SK-N-SH (cell line): ENCODE data around the gene RFLNA. TPM values are rescaled to one million over a fixed set of nuclear protein-coding genes. Genes with fewer than 3 reads are reported as not detected.

Experiments used
- CTCF ChIA-PET: fragments of 300-600, 350-600 bp; formaldehyde crosslinking; extraction: SDS; loops from one replicate; lab custom pipeline; 2021; lab: Yijun Ruan, JAX
- POLR2A ChIA-PET: fragments of 350-600 bp; sonication (Branson Sonifier 250); formaldehyde crosslinking; extraction: SDS; loops from one replicate; lab custom pipeline; 2020; ENCODE audit warnings: antibody characterized with exemption, inconsistent platforms; lab: Yijun Ruan, JAX
- DNase-seq: peaks from one replicate; pipeline ENCODE4 v3.0.0; 2012
- H2AFZ ChIP-seq: fragments of 200-600 bp; sonication (generic); 2 replicates; pipeline ENCODE4 v1.8.1; 2016; ENCODE audit warnings: antibody characterized with exemption, mild to moderate bottlenecking, low read depth
- H3F3A ChIP-seq: fragments of 200-600 bp; sonication (generic); replicated peaks from 2 replicates; pipeline ENCODE3; 2016; ENCODE audit warnings: antibody characterized with exemption, mild to moderate bottlenecking; ENCODE audit not compliant: insufficient read depth
- H3K27ac ChIP-seq, 2 experiments: fragments of 200-500 bp in 1 of 2; fragments of 200-600 bp in 1 of 2; sonication (Bioruptor generic) in 1 of 2; sonication (generic), shearing (Covaris generic) in 1 of 2; 2 replicates each; pipeline versions ENCODE4 v1.5.1 to v1.6.1; 2014 to 2016; ENCODE audit warnings: low read depth in 2 of 2, inconsistent platforms in 1 of 2, low read length in 1 of 2, mild to moderate bottlenecking in 1 of 2, mixed read lengths in 1 of 2
- H3K27me3 ChIP-seq: fragments of 200-600 bp; sonication (generic), shearing (Covaris generic); 2 replicates; pipeline ENCODE4 v1.6.1; 2016; ENCODE audit warnings: mixed run types; ENCODE audit not compliant: insufficient read depth
- H3K36me3 ChIP-seq, 2 experiments: fragments of 200-500 bp in 1 of 2; fragments of 200-600 bp in 1 of 2; sonication (Bioruptor generic) in 1 of 2; sonication (generic) in 1 of 2; replicated peaks in 1 of 2; 2 replicates each; pipeline versions ENCODE3 to v1.5.1; 2014 to 2016; ENCODE audit warnings: low read length in 1 of 2, mild to moderate bottlenecking in 1 of 2; ENCODE audit not compliant: insufficient read depth in 2 of 2, control insufficient read depth in 1 of 2
- H3K4me1 ChIP-seq, 2 experiments: fragments of 200-500 bp in 1 of 2; fragments of 200-600 bp in 1 of 2; sonication (Bioruptor generic) in 1 of 2; sonication (generic), shearing (Covaris generic) in 1 of 2; 2 replicates each; pipeline versions ENCODE4 v1.5.1 to v1.6.1; 2014 to 2016; ENCODE audit warnings: low read depth in 1 of 2, low read length in 1 of 2, mixed run types in 1 of 2; ENCODE audit not compliant: insufficient read depth in 2 of 2, control insufficient read depth in 1 of 2
- H3K4me2 ChIP-seq: fragments of 200-600 bp; sonication (generic), shearing (Covaris generic); 2 replicates; pipeline ENCODE4 v1.6.1; 2017; ENCODE audit warnings: mixed run types
- H3K4me3 ChIP-seq, 2 experiments: fragments of 200-500 bp in 1 of 2; fragments of 200-600 bp in 1 of 2; sonication (Bioruptor generic) in 1 of 2; sonication (generic), shearing (Covaris generic) in 1 of 2; 2 replicates each; pipeline versions ENCODE4 v1.5.1 to v1.8.1; 2014 to 2016; ENCODE audit warnings: low read depth in 2 of 2, inconsistent platforms in 1 of 2, low read length in 1 of 2, mild to moderate bottlenecking in 1 of 2, mixed read lengths in 1 of 2, moderate library complexity in 1 of 2
- H3K79me2 ChIP-seq: fragments of 200-600 bp; sonication (generic); 2 replicates; pipeline ENCODE4 v1.8.1; 2017; ENCODE audit warnings: mild to moderate bottlenecking; ENCODE audit not compliant: insufficient read depth
- H3K9ac ChIP-seq: fragments of 200-600 bp; sonication (generic); 2 replicates; pipeline ENCODE4 v1.6.1; 2017; ENCODE audit warnings: mixed run types
- H3K9me2 ChIP-seq: fragments of 200-600 bp; sonication (generic); 2 replicates; pipeline ENCODE4 v1.6.1; 2017; ENCODE audit warnings: mixed run types
- H3K9me3 ChIP-seq: fragments of 200-600 bp; sonication (generic); 2 replicates; pipeline ENCODE4 v1.6.1; 2017; ENCODE audit warnings: mixed run types, mild to moderate bottlenecking, moderate library complexity
- H4K20me1 ChIP-seq: fragments of 200-600 bp; sonication (generic); 2 replicates; pipeline ENCODE4 v1.6.1; 2017; ENCODE audit warnings: mild to moderate bottlenecking, mixed run types; ENCODE audit not compliant: insufficient read depth
- ELF1 ChIP-seq: IDR thresholded peaks from 2 replicates; pipeline ENCODE4 v1.4.0; 2012
- EZH2phosphoT487 ChIP-seq: fragments of 200-600 bp; sonication (generic); IDR thresholded peaks from 2 replicates; pipeline ENCODE4 v1.6.1; 2017; ENCODE audit warnings: low read depth, mixed run types, mild to moderate bottlenecking, antibody characterized with exemption, moderate library complexity, borderline replicate concordance
- FOXJ3 ChIP-seq: sonication (generic); formaldehyde crosslinking; IDR thresholded peaks from 2 replicates; pipeline ENCODE4 v1.5.1; 2020; ENCODE audit warnings: mild to moderate bottlenecking, missing genetic modification reagents
- FOXM1 ChIP-seq: IDR thresholded peaks from 2 replicates; pipeline ENCODE4 v1.4.0; 2012; ENCODE audit warnings: low read depth, mild to moderate bottlenecking
- GATA2 ChIP-seq: sonication (generic); formaldehyde crosslinking; IDR thresholded peaks from 2 replicates; pipeline ENCODE4 v1.5.0; 2020; ENCODE audit warnings: mild to moderate bottlenecking, missing genetic modification reagents
- JUND ChIP-seq: IDR thresholded peaks from 2 replicates; pipeline ENCODE4 v1.4.0; 2012
- MEF2A ChIP-seq: IDR thresholded peaks from 2 replicates; pipeline ENCODE4 v1.4.0; 2012; ENCODE audit warnings: low read depth, borderline replicate concordance
- MXI1 ChIP-seq: IDR thresholded peaks from 2 replicates; pipeline ENCODE4 v1.6.1; 2012; ENCODE audit warnings: mild to moderate bottlenecking, low read depth, low read length, improper control_type of control experiment
- NRF1 ChIP-seq: IDR thresholded peaks from 2 replicates; pipeline ENCODE4 v1.6.1; 2012; ENCODE audit warnings: low read depth, mild to moderate bottlenecking, low read length
- POLR2AphosphoS5 ChIP-seq: IDR thresholded peaks from 2 replicates; pipeline ENCODE4 v1.6.1; 2012; ENCODE audit warnings: low read depth, low read length
- RAD21 ChIP-seq: IDR thresholded peaks from 2 replicates; pipeline ENCODE4 v1.6.1; 2012; ENCODE audit warnings: mild to moderate bottlenecking, low read length
- RFX5 ChIP-seq: IDR thresholded peaks from 2 replicates; pipeline ENCODE4 v1.6.1; 2012; ENCODE audit warnings: mild to moderate bottlenecking, improper control_type of control experiment, low read length
- RXRA ChIP-seq: IDR thresholded peaks from 2 replicates; pipeline ENCODE4 v1.4.0; 2012; ENCODE audit warnings: low read depth, mild to moderate bottlenecking, borderline replicate concordance
- SMC3 ChIP-seq: IDR thresholded peaks from 2 replicates; pipeline ENCODE4 v1.6.1; 2012; ENCODE audit warnings: low read depth, low read length, improper control_type of control experiment
- YY1 ChIP-seq: IDR thresholded peaks from 2 replicates; pipeline ENCODE4 v1.4.0; 2012; ENCODE audit warnings: low read depth, mild to moderate bottlenecking
- ZBTB33 ChIP-seq: IDR thresholded peaks from 2 replicates; pipeline ENCODE4 v1.4.0; 2012; ENCODE audit warnings: low read depth, borderline replicate concordance
- WGBS: methylation state at CpG from one replicate; pipeline ENCODE4 v1.1.6; 2017; ENCODE audit warnings: low lambda C conversion rate; 5-methylcytosine and 5-hydroxymethylcytosine counted together
- polyA plus RNA-seq, 3 experiments: library from polyadenylated mRNA; depleted of rRNA; stranded (reverse); fragments of >200 nt; gene quantifications; 2 replicates each; pipeline ENCODE4 v1.2.3, GENCODE V29; 2012
- TF ChIP-seq, protein P1 (sequence below): fragments of 200-600 bp; sonication (generic); IDR thresholded peaks from 2 replicates; pipeline ENCODE4 v1.6.1; 2017; ENCODE audit warnings: antibody characterized with exemption, mild to moderate bottlenecking, moderate library complexity
- TF ChIP-seq, protein P2 (sequence below): IDR thresholded peaks from 2 replicates; pipeline ENCODE4 v1.4.0; 2012; ENCODE audit warnings: low read depth, borderline replicate concordance

RFLNA gene
- polyA plus RNA-seq, 1 of the 3 experiments (the other 2 are of a cell fraction) = 0.10 TPM

DNA sequence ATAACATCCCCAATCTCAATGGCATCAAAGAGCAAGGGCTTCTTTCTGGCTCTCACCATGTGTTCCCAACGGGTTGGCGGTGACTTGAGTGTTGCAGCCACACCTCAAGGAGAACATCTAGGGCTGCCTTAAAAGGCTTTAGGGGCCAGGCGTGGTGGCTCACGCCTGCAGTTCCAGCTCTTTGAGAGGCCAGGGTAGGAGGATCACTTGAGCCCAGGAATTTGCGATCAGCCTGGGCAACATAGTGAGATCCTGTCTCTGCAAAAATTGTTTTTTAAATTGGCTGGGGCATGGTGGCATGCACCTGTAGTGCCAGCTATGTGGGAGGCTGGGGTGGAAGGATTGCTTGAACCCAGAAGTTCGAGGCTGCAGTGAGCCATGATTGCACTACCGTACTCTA is 14.9 kb downstream of the RFLNA start:
- DNase-seq = no peak
- H3K9me3 ChIP-seq = no peaks in the 10 kb centered on the region
- H3K9ac ChIP-seq = no peak overlapping the region
- H3K36me3 ChIP-seq = no peaks in the 10 kb centered on the region
- H3K4me1 ChIP-seq = no peaks in the 10 kb centered on the region; a peak in 1 of 4 replicates
- POLR2A ChIA-PET = no interaction called here
- no peaks in the 10 kb centered on the region for H3K27me3 ChIP-seq
- H4K20me1 ChIP-seq = no peaks in the 10 kb centered on the region
- H3K27ac ChIP-seq = no peak overlapping the region
- no peaks in the 10 kb centered on the region for H3F3A ChIP-seq
- CTCF ChIA-PET = no interaction called here
- 52% methylated on average over 5 of the region's 7 CpGs for WGBS
- H3K4me2 ChIP-seq = no peak overlapping the region
- TF ChIP-seq POLR2AphosphoS5 (no peak), ELF1 (no peak), EZH2phosphoT487 (no peak), RAD21 (no peak), MXI1 (no peak), YY1 (no peak), NRF1 (no peak)
- TF ChIP-seq, protein P1, sequence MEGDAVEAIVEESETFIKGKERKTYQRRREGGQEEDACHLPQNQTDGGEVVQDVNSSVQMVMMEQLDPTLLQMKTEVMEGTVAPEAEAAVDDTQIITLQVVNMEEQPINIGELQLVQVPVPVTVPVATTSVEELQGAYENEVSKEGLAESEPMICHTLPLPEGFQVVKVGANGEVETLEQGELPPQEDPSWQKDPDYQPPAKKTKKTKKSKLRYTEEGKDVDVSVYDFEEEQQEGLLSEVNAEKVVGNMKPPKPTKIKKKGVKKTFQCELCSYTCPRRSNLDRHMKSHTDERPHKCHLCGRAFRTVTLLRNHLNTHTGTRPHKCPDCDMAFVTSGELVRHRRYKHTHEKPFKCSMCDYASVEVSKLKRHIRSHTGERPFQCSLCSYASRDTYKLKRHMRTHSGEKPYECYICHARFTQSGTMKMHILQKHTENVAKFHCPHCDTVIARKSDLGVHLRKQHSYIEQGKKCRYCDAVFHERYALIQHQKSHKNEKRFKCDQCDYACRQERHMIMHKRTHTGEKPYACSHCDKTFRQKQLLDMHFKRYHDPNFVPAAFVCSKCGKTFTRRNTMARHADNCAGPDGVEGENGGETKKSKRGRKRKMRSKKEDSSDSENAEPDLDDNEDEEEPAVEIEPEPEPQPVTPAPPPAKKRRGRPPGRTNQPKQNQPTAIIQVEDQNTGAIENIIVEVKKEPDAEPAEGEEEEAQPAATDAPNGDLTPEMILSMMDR = no peak
- TF ChIP-seq, all 33 proteins: peak for 0
- Histone ChIP-seq H2AFZ (no peak overlapping the region), H3K9me2 (no peaks in the 10 kb centered on the region), H3K4me3 (no peak overlapping the region), H3K79me2 (no peaks in the 10 kb centered on the region)

DNA sequence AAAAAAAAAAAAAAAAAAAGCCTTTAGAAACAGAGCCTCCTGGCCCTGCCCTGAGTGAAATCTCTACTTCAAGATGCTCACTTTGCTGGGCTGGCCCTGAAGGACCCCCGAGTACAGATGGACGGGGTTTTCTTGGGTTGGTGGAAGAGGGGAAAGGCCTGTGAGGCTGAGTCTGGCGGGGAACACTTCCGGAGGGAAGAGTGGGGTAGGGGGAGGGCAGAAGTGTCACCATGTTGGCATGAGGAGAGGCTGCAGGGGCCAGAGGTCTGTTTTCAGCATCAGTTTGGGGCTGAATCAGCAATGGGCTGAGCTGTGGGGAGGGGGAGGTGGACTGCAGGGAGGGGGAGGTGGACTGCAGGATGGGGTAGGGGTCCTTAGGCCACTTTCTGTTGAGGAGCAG is 15.3 kb downstream of the RFLNA start:
- CTCF ChIA-PET = no interaction called here
- no peaks in the 10 kb centered on the region for H3K79me2 ChIP-seq
- 56% methylated on average over 4 of the region's 4 CpGs for WGBS

DNA sequence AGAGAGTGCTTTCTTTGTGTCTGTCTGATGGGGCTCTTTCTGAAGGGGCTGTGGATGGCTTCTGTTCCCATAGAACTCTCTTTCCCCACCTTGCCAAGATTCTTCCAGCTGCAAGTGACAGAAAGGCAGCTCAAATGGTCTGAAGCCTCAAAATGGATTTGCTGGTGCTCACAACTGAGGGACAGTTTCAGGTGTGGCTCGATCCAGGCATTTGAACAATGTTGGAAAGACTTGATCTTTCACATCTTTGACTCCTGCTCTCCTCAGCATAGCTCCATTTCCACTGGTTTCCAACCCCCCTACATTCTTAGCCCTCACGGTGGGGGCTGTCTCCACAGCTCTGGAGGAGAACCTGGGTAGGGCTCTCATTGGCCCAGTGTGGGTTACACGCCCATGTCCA is 15.9 kb downstream of the RFLNA start:
- Histone ChIP-seq H3K9me3 (no peaks in the 10 kb centered on the region), H3K79me2 (no peaks in the 10 kb centered on the region), H3K27ac (no peak overlapping the region), H4K20me1 (no peaks in the 10 kb centered on the region), H3K36me3 (no peaks in the 10 kb centered on the region), H2AFZ (no peak overlapping the region), H3K4me3 (no peak overlapping the region), H3K4me2 (no peak overlapping the region), H3F3A (no peaks in the 10 kb centered on the region), H3K4me1 (no peaks in the 10 kb centered on the region; a peak in 1 of 4 replicates), H3K9ac (no peak overlapping the region), H3K27me3 (no peaks in the 10 kb centered on the region), H3K9me2 (no peaks in the 10 kb centered on the region)
- DNase-seq = no peak
- CTCF ChIA-PET = no interaction called here
- 68% methylated on average over 3 of the region's 3 CpGs for WGBS
- POLR2A ChIA-PET = no interaction called here
- TF ChIP-seq SMC3 = no peak
- no peak for TF ChIP-seq JUND
- TF ChIP-seq POLR2AphosphoS5 = no peak
- TF ChIP-seq MEF2A = no peak
- no peak for TF ChIP-seq RXRA
- TF ChIP-seq NRF1 = no peak
- no peak for TF ChIP-seq FOXM1
- TF ChIP-seq RFX5 = no peak
- TF ChIP-seq ZBTB33 = no peak
- TF ChIP-seq GATA2 (CRISPR knock-in tag) = no peak
- TF ChIP-seq FOXJ3 (CRISPR knock-in tag) = no peak
- TF ChIP-seq EZH2phosphoT487 = no peak
- TF ChIP-seq YY1 = no peak

More for the DNA sequence above, 15.3 kb downstream of the RFLNA start:
- no peak for TF ChIP-seq SMC3
- TF ChIP-seq EZH2phosphoT487 = no peak
- TF ChIP-seq, protein P2, sequence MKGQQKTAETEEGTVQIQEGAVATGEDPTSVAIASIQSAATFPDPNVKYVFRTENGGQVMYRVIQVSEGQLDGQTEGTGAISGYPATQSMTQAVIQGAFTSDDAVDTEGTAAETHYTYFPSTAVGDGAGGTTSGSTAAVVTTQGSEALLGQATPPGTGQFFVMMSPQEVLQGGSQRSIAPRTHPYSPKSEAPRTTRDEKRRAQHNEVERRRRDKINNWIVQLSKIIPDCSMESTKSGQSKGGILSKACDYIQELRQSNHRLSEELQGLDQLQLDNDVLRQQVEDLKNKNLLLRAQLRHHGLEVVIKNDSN = no peak
- Histone ChIP-seq H3K9me3 (no peaks in the 10 kb centered on the region), H3F3A (no peaks in the 10 kb centered on the region), H3K27me3 (no peaks in the 10 kb centered on the region), H3K4me2 (no peak overlapping the region), H3K36me3 (no peaks in the 10 kb centered on the region), H3K4me1 (no peaks in the 10 kb centered on the region; a peak in 1 of 4 replicates), H3K27ac (no peak overlapping the region), H3K9ac (no peak overlapping the region), H3K4me3 (no peak overlapping the region), H4K20me1 (no peaks in the 10 kb centered on the region), H2AFZ (no peak overlapping the region), H3K9me2 (no peaks in the 10 kb centered on the region)
- POLR2A ChIA-PET = no interaction called here
- no peak for DNase-seq
